DND-41 (cell line): ENCODE measurements around the gene LMAN1.

ENCODE experiments used
- ATAC-seq: fragments of 200-7000 bp; cut with Tn5 transposase; 3 replicates; pipeline ENCODE4 v1.9.1; 2021; ENCODE audit warnings: low read depth; ENCODE audit not compliant: insufficient read depth
- DNase-seq: peaks from one replicate; pipeline ENCODE4 v3.0.0-alpha.2; 2020
- H2AFZ ChIP-seq: 2 replicates; pipeline ENCODE4 v1.6.0; 2012; ENCODE audit warnings: low read depth, low read length
- H3K27ac ChIP-seq: 2 replicates; pipeline ENCODE4 v1.5.1; 2012; ENCODE audit warnings: low read length, inconsistent platforms
- H3K27me3 ChIP-seq: fragments of 200-600 bp; sonication (generic); 2 replicates; pipeline ENCODE4 v1.6.0; 2012; ENCODE audit warnings: low read length, mild to moderate bottlenecking, inconsistent platforms; ENCODE audit not compliant: insufficient read depth, poor library complexity
- H3K36me3 ChIP-seq: 2 replicates; pipeline ENCODE4 v1.5.1; 2012; ENCODE audit warnings: low read length, inconsistent platforms; ENCODE audit not compliant: insufficient read depth
- H3K4me1 ChIP-seq: 2 replicates; pipeline ENCODE4 v1.5.1; 2012; ENCODE audit warnings: mild to moderate bottlenecking, low read length; ENCODE audit not compliant: insufficient read depth
- H3K4me2 ChIP-seq: 2 replicates; pipeline ENCODE4 v1.6.0; 2012; ENCODE audit warnings: mild to moderate bottlenecking, moderate library complexity, low read length, inconsistent platforms; ENCODE audit not compliant: insufficient read depth
- H3K4me3 ChIP-seq, 2 experiments: fragments of 200-600 bp in 1 of 2; shearing (Covaris generic) in 1 of 2; 2 replicates each; pipeline ENCODE4 v1.5.1; 2012 to 2016; ENCODE audit warnings: inconsistent platforms in 2 of 2, low read length in 2 of 2, mild to moderate bottlenecking in 2 of 2, low read depth in 1 of 2, moderate library complexity in 1 of 2
- H3K79me2 ChIP-seq: 2 replicates; pipeline ENCODE4 v1.6.0; 2012; ENCODE audit warnings: low read length, inconsistent platforms; ENCODE audit not compliant: insufficient read depth
- H3K9ac ChIP-seq: 2 replicates; pipeline ENCODE4 v1.6.0; 2012; ENCODE audit warnings: low read depth, mild to moderate bottlenecking, inconsistent platforms, low read length, moderate library complexity
- H3K9me3 ChIP-seq: 2 replicates; pipeline ENCODE4 v1.5.1; 2012; ENCODE audit warnings: low read length, moderate library complexity, mild to moderate bottlenecking, inconsistent platforms; ENCODE audit not compliant: insufficient read depth, severe bottlenecking
- H4K20me1 ChIP-seq: 2 replicates; pipeline ENCODE4 v1.6.0; 2012; ENCODE audit warnings: low read length; ENCODE audit not compliant: insufficient read depth
- CTCF ChIP-seq: IDR thresholded peaks from 2 replicates; pipeline ENCODE4 v1.5.1; 2012; ENCODE audit warnings: borderline replicate concordance, low read length, moderate library complexity, mild to moderate bottlenecking; ENCODE audit not compliant: poor library complexity, severe bottlenecking; ENCODE audit errors: extremely low read depth
- EZH2 ChIP-seq: IDR thresholded peaks from 3 replicates; pipeline ENCODE4 v1.6.1; 2012; ENCODE audit warnings: borderline replicate concordance, low read depth, mild to moderate bottlenecking, moderate library complexity, low read length, inconsistent platforms; ENCODE audit not compliant: severe bottlenecking

Gene LMAN1

GRCh38 chr18:59279722-59280121 lies 79.3 kb downstream of the LMAN1 start:
- no peak overlapping the region for H3K27ac ChIP-seq
- H3K4me1 ChIP-seq, result no peaks in the 10 kb centered on the region
- H3K9me3 ChIP-seq, result no peaks in the 10 kb centered on the region
- no peak overlapping the region for H2AFZ ChIP-seq
- H3K36me3 ChIP-seq, result no peaks in the 10 kb centered on the region
- no peak overlapping the region for H3K9ac ChIP-seq
- ATAC-seq (no peak), DNase-seq (no peak)
- H3K4me3 ChIP-seq, result no peak overlapping the region
- no peak overlapping the region for H3K4me2 ChIP-seq
- H4K20me1 ChIP-seq, result no peaks in the 10 kb centered on the region
- H3K79me2 ChIP-seq, result no peaks in the 10 kb centered on the region
- no peak for TF ChIP-seq EZH2
- no peak for TF ChIP-seq CTCF
- peaks cover 14% of the 10 kb centered on the region for H3K27me3 ChIP-seq

GRCh38 chr18:59279193-59279592 lies 79.9 kb downstream of the LMAN1 start:
- H3K4me3 ChIP-seq, result no peak overlapping the region
- no peaks in the 10 kb centered on the region for H4K20me1 ChIP-seq
- no peak for ATAC-seq
- no peaks in the 10 kb centered on the region for H3K4me1 ChIP-seq
- no peak overlapping the region for H3K9ac ChIP-seq
- no peak overlapping the region for H3K4me2 ChIP-seq
- H2AFZ ChIP-seq, result no peak overlapping the region
- no peaks in the 10 kb centered on the region for H3K36me3 ChIP-seq
- H3K27ac ChIP-seq, result no peak overlapping the region
- peaks cover 14% of the 10 kb centered on the region for H3K27me3 ChIP-seq
- TF ChIP-seq EZH2 (no peak), CTCF (no peak)
- H3K9me3 ChIP-seq, result no peaks in the 10 kb centered on the region
- no peaks in the 10 kb centered on the region for H3K79me2 ChIP-seq
- DNase-seq, result no peak

GRCh38 chr18:59278793-59279192 lies 80.3 kb downstream of the LMAN1 start:
- no peaks in the 10 kb centered on the region for H3K4me1 ChIP-seq
- no peaks in the 10 kb centered on the region for H3K79me2 ChIP-seq
- no peak overlapping the region for H3K4me2 ChIP-seq
- H4K20me1 ChIP-seq, result no peaks in the 10 kb centered on the region
- no peak for TF ChIP-seq CTCF
- no peak for TF ChIP-seq EZH2
- H3K4me3 ChIP-seq, result no peak overlapping the region
- no peaks in the 10 kb centered on the region for H3K9me3 ChIP-seq
- DNase-seq (no peak), ATAC-seq (no peak)
- H3K9ac ChIP-seq, result no peak overlapping the region
- peaks cover 12% of the 10 kb centered on the region for H3K27me3 ChIP-seq
- H3K27ac ChIP-seq, result no peak overlapping the region
- H2AFZ ChIP-seq, result no peak overlapping the region
- no peaks in the 10 kb centered on the region for H3K36me3 ChIP-seq
